Trophoblast cell (in vitro differentiated cells and primary cell): ENCODE measurements around the gene TTC28.
A peak's percentile ranks its signal among the peaks of the same experiment; 100 is the strongest.

Experiments used
- DNase-seq, 2 donors: peaks; one replicate each; pipeline ENCODE4 v3.0.0-alpha.2; 2016
- H2AFZ ChIP-seq: 2 replicates; pipeline ENCODE4 v1.6.1; 2013; ENCODE audit warnings: low read length, moderate library complexity, mild to moderate bottlenecking; ENCODE audit not compliant: insufficient read depth, poor library complexity
- H2AK5ac ChIP-seq: 2 replicates; pipeline ENCODE4 v1.6.1; 2013; ENCODE audit warnings: mild to moderate bottlenecking, low read length
- H2BK120ac ChIP-seq: 2 replicates; pipeline ENCODE4 v1.6.1; 2013; ENCODE audit warnings: low read length, mild to moderate bottlenecking, moderate library complexity; ENCODE audit not compliant: insufficient read depth, poor library complexity
- H2BK12ac ChIP-seq: 2 replicates; pipeline ENCODE4 v1.6.1; 2013; ENCODE audit warnings: mild to moderate bottlenecking, low read length, moderate library complexity
- H2BK5ac ChIP-seq: 2 replicates; pipeline ENCODE4 v1.6.1; 2013; ENCODE audit warnings: low read length, low read depth, moderate library complexity, mild to moderate bottlenecking; ENCODE audit not compliant: poor library complexity
- H3K14ac ChIP-seq: 2 replicates; pipeline ENCODE4 v1.6.1; 2013; ENCODE audit warnings: mild to moderate bottlenecking, low read length
- H3K18ac ChIP-seq: 2 replicates; pipeline ENCODE4 v1.6.1; 2013; ENCODE audit warnings: mild to moderate bottlenecking, low read length
- H3K23ac ChIP-seq: 2 replicates; pipeline ENCODE4 v1.6.1; 2013; ENCODE audit warnings: low read length
- H3K27ac ChIP-seq: 2 replicates; pipeline ENCODE4 v1.5.1; 2013; ENCODE audit warnings: low read depth, mild to moderate bottlenecking, inconsistent platforms, low read length, moderate library complexity
- H3K27me3 ChIP-seq: 2 replicates; pipeline ENCODE4 v1.6.1; 2013; ENCODE audit warnings: inconsistent platforms, mild to moderate bottlenecking, low read length, moderate library complexity; ENCODE audit not compliant: insufficient read depth
- H3K36me3 ChIP-seq, 2 experiments: 1 replicate in 1 of 2; 2 replicates in 1 of 2; pipeline ENCODE4 v1.6.1; 2013; ENCODE audit warnings: low read length in 2 of 2, mild to moderate bottlenecking in 2 of 2, moderate library complexity in 1 of 2; ENCODE audit not compliant: insufficient read depth in 2 of 2, control insufficient read depth in 1 of 2
- H3K4ac ChIP-seq: 2 replicates; pipeline ENCODE4 v1.6.1; 2013; ENCODE audit warnings: low read depth, mild to moderate bottlenecking, low read length, moderate library complexity
- H3K4me1 ChIP-seq, 2 experiments: 1 replicate in 1 of 2; 2 replicates in 1 of 2; pipeline ENCODE4 v1.6.1; 2013; ENCODE audit warnings: low read length in 2 of 2, mild to moderate bottlenecking in 2 of 2, moderate library complexity in 1 of 2; ENCODE audit not compliant: insufficient read depth in 2 of 2, control insufficient read depth in 1 of 2
- H3K4me2 ChIP-seq: 2 replicates; pipeline ENCODE4 v1.6.1; 2013; ENCODE audit warnings: inconsistent platforms, mild to moderate bottlenecking, low read length, moderate library complexity
- H3K4me3 ChIP-seq: 2 replicates; pipeline ENCODE4 v1.5.1; 2013; ENCODE audit warnings: mild to moderate bottlenecking, low read depth, low read length, inconsistent platforms
- H3K79me1 ChIP-seq: one replicate; pipeline ENCODE4 v1.6.1; 2013; ENCODE audit warnings: low read length
- H3K79me2 ChIP-seq: 2 replicates; pipeline ENCODE4 v1.6.1; 2013; ENCODE audit warnings: low read length, mild to moderate bottlenecking; ENCODE audit not compliant: control insufficient read depth, insufficient read depth, poor library complexity
- H3K9ac ChIP-seq: 2 replicates; pipeline ENCODE4 v1.6.1; 2013; ENCODE audit warnings: mild to moderate bottlenecking, low read length
- H3K9me3 ChIP-seq: 2 replicates; pipeline ENCODE4 v1.6.1; 2013; ENCODE audit warnings: low read depth, mild to moderate bottlenecking, control low read depth, inconsistent platforms, low read length; ENCODE audit not compliant: insufficient read depth
- H4K12ac ChIP-seq: 2 replicates; pipeline ENCODE4 v1.6.1; 2013; ENCODE audit warnings: low read depth, mild to moderate bottlenecking, low read length, moderate library complexity
- H4K8ac ChIP-seq: 2 replicates; pipeline ENCODE4 v1.6.1; 2013; ENCODE audit warnings: low read depth, mild to moderate bottlenecking, low read length, moderate library complexity
- H4K91ac ChIP-seq: one replicate; pipeline ENCODE4 v1.6.1; 2013; ENCODE audit warnings: low read depth, mild to moderate bottlenecking, low read length, moderate library complexity
- WGBS: extraction: QIAGEN DNeasy Blood & Tissue Kit; methylation state at CpG from one replicate; pipeline ENCODE4 v1.1.7; 2013; ENCODE audit warnings: missing lambda C conversion rate; ENCODE audit not compliant: insufficient read length, insufficient coverage; ENCODE audit errors: extremely low coverage; 5-methylcytosine and 5-hydroxymethylcytosine counted together

The TTC28 gene

GRCh38 chr22:28600546-28601143 is 79.0 kb downstream of the TTC28 start:
- Histone ChIP-seq H3K14ac (no peak overlapping the region), H2BK12ac (no peak overlapping the region), H3K27me3 (no peaks in the 10 kb centered on the region), H3K36me3 (no peaks in the 10 kb centered on the region), H3K79me2 (no peaks in the 10 kb centered on the region), H2AFZ (no peak overlapping the region), H3K9me3 (no peaks in the 10 kb centered on the region), H2BK120ac (no peak overlapping the region), H3K79me1 (no peaks in the 10 kb centered on the region), H4K12ac (no peak overlapping the region), H4K91ac (no peak overlapping the region), H3K4me3 (no peak overlapping the region), H3K4me2 (no peak overlapping the region), H2AK5ac (no peak overlapping the region), H3K27ac (no peak overlapping the region), H3K4me1 (no peaks in the 10 kb centered on the region), H3K23ac (no peak overlapping the region), H2BK5ac (no peak overlapping the region), H3K18ac (no peak overlapping the region), H4K8ac (no peak overlapping the region), H3K4ac (no peak overlapping the region), H3K9ac (no peak overlapping the region)
- DNase-seq: peak; percentile 13 to 84
- WGBS: no CpG with 5 or more reads among the region's 3 CpGs

- no peak overlapping the region for H3K4me3 ChIP-seq
- no peak overlapping the region for H3K4ac ChIP-seq
- no peak overlapping the region for H2AK5ac ChIP-seq
- H4K12ac ChIP-seq: no peak overlapping the region
- H3K23ac ChIP-seq: no peak overlapping the region
- no peak overlapping the region for H4K8ac ChIP-seq
- H2BK12ac ChIP-seq: no peak overlapping the region
- H3K79me2 ChIP-seq: no peaks in the 10 kb centered on the region
- H3K18ac ChIP-seq: no peak overlapping the region
- H2AFZ ChIP-seq: no peak overlapping the region
- no peak overlapping the region for H3K4me2 ChIP-seq
- H2BK5ac ChIP-seq: no peak overlapping the region
- no peaks in the 10 kb centered on the region for H3K79me1 ChIP-seq
- no peaks in the 10 kb centered on the region for H3K9me3 ChIP-seq
- no peaks in the 10 kb centered on the region for H3K27me3 ChIP-seq
- no peak overlapping the region for H3K14ac ChIP-seq
- no peak for DNase-seq
- no peak overlapping the region for H3K27ac ChIP-seq
- H2BK120ac ChIP-seq: no peak overlapping the region
- no peak overlapping the region for H4K91ac ChIP-seq
- no peaks in the 10 kb centered on the region for H3K4me1 ChIP-seq
- WGBS: no CpG with 5 or more reads among the region's 2 CpGs
- no peaks in the 10 kb centered on the region for H3K36me3 ChIP-seq
- no peak overlapping the region for H3K9ac ChIP-seq
Observed at GRCh38 chr22:28599693-28600092, 79.9 kb downstream of the TTC28 start.

GRCh38 chr22:28597665-28598064 is 82.0 kb downstream of the TTC28 start:
- Histone ChIP-seq H2BK12ac (no peak overlapping the region), H3K79me2 (no peaks in the 10 kb centered on the region), H3K18ac (no peak overlapping the region), H3K4ac (no peak overlapping the region), H3K23ac (no peak overlapping the region), H3K4me3 (no peak overlapping the region), H4K91ac (no peak overlapping the region), H2BK5ac (no peak overlapping the region), H3K14ac (no peak overlapping the region), H3K4me1 (no peaks in the 10 kb centered on the region), H3K27me3 (no peaks in the 10 kb centered on the region), H2BK120ac (no peak overlapping the region), H3K9me3 (no peaks in the 10 kb centered on the region), H3K36me3 (no peaks in the 10 kb centered on the region), H4K12ac (no peak overlapping the region), H4K8ac (no peak overlapping the region), H3K79me1 (no peaks in the 10 kb centered on the region), H2AFZ (no peak overlapping the region), H3K9ac (no peak overlapping the region), H3K4me2 (no peak overlapping the region), H3K27ac (no peak overlapping the region), H2AK5ac (no peak overlapping the region)
- no CpG with 5 or more reads among the region's 3 CpGs for WGBS
- no peak for DNase-seq

- H3K4me3 ChIP-seq: no peak overlapping the region
- no peak overlapping the region for H2AK5ac ChIP-seq
- no peak overlapping the region for H3K14ac ChIP-seq
- no peak overlapping the region for H4K91ac ChIP-seq
- no peak overlapping the region for H3K27ac ChIP-seq
- no peak overlapping the region for H2BK12ac ChIP-seq
- no peak overlapping the region for H3K9ac ChIP-seq
- H3K36me3 ChIP-seq: no peaks in the 10 kb centered on the region
- DNase-seq: peak in 1 of 2 donors; percentile 80
- H3K27me3 ChIP-seq: no peaks in the 10 kb centered on the region
- no peak overlapping the region for H2BK120ac ChIP-seq
- H3K4me2 ChIP-seq: no peak overlapping the region
- H3K9me3 ChIP-seq: no peaks in the 10 kb centered on the region
- H3K4ac ChIP-seq: no peak overlapping the region
- H4K8ac ChIP-seq: no peak overlapping the region
- H2AFZ ChIP-seq: no peak overlapping the region
- H3K79me2 ChIP-seq: no peaks in the 10 kb centered on the region
- H3K18ac ChIP-seq: no peak overlapping the region
- no peaks in the 10 kb centered on the region for H3K4me1 ChIP-seq
- H4K12ac ChIP-seq: no peak overlapping the region
- H2BK5ac ChIP-seq: no peak overlapping the region
- H3K79me1 ChIP-seq: no peaks in the 10 kb centered on the region
- WGBS: no CpG with 5 or more reads among the region's 4 CpGs
- no peak overlapping the region for H3K23ac ChIP-seq
Observed at GRCh38 chr22:28594797-28595462, 84.7 kb downstream of the TTC28 start.
